Measurements from ENCODE around the gene CYLC1.
A peak's percentile ranks its signal among the peaks of the same experiment; 100 is the strongest.

Gene CYLC1, protein sequence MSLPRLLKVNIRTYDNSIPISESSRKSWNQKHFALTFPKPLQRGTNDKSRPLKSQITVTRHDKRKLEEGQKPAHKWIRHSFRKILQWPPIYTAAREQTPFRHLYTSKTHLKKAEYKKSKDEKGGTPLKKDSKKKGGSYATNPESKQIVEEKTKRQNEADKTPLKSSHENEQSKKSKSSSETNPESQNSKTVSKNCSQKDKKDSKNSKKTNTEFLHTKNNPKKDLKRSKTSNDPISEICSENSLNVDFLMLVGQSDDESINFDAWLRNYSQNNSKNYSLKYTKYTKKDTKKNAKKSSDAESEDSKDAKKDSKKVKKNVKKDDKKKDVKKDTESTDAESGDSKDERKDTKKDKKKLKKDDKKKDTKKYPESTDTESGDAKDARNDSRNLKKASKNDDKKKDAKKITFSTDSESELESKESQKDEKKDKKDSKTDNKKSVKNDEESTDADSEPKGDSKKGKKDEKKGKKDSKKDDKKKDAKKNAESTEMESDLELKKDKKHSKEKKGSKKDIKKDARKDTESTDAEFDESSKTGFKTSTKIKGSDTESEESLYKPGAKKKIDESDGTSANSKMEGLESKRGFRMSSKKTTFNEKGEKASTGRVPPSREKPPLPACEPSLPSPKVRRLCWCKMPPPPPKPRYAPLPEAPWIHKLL

DNA sequence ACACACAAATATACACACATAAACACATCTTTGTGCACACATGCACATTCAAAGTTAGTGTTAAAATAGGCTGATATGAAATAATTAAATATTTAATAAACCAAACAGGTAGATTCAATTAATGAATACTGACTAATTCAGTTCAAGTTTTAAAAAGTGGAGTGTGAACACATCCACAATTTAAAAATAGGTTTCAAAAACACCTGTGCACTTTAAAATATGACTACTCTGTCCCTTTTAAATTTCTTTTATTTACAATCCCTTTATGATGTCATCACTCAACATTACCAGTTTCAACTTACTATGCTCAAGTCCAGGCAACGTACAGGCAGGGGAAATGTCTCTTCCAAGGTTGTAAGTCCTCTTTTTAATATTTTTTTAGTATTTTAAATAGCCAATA, at the start of gene CYLC1:
Gene CYLC1 (plus strand): TSS at position 301 of the 400 bp plus-strand sequence. CDS start 37 bp downstream, at position 338.
- DNase-seq: no peak

DNA sequence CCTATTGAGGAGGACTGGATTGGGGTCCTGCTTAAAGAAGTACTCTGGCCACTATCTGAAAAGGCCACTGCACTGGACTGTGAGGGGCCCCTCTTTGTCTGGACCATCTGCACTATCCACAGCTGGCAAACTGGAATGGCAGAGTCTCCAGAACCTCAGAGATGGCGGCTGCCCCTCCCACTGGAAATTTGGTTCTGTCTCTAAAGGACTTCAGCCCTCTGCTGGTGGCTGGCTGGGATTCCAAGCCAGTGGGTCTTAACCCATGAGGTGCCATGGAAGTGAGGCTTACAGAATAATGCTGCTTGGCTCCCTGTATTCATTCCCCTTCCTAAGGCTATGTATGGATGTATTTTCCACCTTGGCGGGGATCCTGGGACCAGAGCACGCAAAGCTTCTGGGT, 41.6 kb upstream of the CYLC1 start:
- no peak for DNase-seq

DNA sequence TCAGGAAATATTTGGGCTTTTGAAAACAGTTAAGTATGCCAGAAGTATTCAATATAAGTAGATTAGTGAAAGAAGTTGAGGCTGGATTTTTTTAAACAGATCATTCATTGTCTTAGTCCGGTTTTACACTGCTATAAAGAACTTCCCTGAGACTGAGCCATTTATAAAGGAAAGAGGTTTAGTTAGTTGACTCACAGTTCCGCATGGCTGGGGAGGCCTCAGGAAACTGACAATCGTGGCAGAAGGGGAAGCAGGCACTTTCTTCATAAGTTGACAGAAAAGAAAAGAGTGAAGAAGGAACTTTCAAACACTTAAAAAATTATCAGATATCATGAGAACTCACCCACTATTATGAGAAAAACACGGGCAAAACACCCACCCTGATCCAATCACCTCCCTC, 31.1 kb upstream of the CYLC1 start:
- DNase-seq: no peak

DNA sequence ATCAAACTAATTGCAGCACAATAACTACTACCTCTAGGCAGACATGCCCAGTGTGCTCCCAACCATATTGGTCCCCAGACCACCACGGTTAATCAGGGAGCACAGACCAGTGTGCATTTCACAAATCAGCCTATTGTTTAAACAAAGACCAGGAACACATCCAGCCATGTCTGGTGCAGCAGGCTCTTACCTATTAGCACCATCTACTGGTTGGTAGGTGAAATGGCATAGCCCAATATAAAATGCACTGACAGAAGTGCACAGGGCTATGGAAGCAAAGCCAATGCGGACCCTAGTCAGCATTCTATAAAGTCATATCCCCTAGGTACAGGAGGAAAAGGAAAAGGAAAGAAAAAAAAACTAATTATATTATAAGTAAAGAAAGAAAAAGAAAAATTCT, 15.5 kb upstream of the CYLC1 start:
- DNase-seq: peak; percentile 0

DNA sequence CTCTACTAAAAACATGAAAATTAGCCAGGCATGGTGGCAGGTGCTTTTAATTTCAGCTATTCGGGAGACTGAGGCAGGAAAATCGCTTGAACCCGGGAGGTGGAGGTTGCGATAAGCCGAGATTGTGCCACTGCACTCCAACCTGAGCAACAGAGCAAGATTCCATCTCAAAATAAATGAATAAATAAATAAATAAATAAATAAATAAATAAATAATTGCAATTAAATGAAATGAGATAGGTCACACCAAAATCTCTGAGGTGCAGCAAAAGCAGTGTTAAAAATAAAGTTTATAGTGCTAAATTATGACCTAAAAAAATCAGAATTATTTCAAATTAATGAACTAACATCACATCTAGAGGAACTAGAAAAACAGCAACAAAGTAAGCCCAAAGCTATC, 13.6 kb upstream of the CYLC1 start:
- no peak for DNase-seq

DNA sequence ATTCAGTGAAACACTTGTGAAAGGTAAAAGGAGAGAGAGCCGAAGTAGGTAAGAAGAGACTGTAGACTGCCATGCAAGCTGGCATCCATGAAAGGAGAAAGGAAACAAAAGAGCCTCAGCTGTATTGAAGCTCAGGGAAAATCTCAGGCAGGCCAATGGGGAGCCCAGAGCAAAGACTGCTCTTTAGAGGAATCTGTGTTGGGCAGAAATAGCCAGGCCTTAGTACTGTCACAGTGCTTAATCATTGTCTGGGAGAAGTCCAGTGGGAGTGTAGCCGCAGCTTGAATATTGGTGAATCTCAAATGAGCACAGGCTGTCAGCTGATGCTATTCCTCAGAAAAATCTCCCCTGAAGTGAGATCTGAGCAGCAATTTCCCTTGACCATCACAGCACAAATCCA, 27.6 kb downstream of the CYLC1 start:
- no peak for DNase-seq

DNA sequence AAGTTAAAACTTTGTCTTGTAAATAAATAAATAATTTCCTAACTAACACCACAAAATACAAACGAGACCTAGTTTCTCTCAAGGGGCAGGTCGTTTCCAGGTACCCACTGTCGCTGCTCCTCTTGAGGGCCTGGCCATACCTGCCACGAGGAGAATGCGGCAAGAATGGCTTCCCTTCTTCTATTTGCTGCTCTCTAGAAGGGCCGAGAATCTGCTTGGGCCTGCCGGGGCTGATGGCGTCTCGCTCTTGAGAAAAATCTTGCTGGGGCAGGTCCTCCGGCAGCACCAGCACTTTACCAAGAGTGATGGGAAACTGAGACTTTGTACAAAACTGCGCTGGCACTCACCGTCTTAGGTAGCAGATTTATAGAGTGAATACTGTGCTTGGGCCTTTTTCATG, 31.5 kb downstream of the CYLC1 start:
- DNase-seq: no peak

DNA sequence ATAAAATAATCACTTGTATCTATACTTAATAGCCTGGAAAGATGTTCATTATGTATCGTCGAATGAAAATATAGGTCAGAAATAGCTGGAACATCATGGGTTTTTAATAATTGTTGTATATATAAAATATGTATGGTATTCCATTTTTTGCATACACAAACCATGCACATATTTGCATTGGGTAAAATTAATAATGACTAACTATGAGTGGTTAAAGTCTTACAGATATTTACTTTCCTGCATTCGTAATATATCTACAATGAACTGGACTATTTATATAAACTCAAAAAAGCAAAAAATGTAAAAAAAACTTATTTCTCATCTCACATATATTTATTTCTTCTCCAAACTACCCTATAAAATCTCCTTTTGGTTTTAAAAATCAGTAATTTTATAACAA, 46.0 kb downstream of the CYLC1 start:
- no peak for DNase-seq

DNA sequence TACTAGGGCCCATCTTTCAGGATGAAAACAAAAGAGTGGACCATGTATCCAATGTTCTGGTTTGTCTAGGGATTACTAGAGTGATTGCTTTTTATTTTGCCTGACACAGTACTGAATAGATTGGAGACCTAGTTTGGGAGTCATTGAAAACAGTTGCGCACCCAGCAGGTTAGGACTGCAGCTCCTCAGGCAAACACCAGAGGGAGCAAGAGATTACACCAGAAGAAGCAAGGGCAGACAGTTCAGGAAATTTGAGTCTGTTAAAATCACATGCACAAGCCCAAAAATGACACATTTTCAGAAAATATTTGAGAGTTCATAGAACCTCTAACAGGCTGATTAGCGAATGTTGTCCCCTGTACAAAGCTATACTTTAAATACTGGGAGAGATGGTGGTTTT, 55.6 kb downstream of the CYLC1 start:
- peak; percentile 12 for DNase-seq

DNA sequence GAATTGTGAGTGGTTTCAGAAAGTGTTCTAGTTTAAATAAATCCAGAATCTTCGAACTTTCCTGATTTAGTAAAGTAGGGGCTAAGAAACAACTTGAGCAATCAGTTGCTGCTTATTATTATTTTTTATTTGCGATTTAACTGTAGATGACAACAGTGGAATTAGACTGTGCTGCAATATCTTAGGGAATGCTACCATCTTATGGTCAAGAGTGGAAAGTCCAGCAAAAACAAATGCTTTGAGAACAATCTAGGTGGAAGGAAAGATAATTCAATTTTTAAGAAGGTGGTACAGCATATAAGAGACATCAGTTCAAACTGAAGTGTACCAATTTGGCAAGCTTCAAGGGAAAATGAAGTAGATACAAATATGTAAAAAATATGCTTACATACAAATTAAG, 73.3 kb downstream of the CYLC1 start:
- DNase-seq: no peak

Data from EL (cell line).